ENCODE data around the gene TRPM8. TPM values are rescaled to one million over a fixed set of nuclear protein-coding genes. Genes with fewer than 3 reads are reported as not detected.

TRPM8 gene
- total RNA-seq, 4 donors from 2014 or later: not detected

DNA sequence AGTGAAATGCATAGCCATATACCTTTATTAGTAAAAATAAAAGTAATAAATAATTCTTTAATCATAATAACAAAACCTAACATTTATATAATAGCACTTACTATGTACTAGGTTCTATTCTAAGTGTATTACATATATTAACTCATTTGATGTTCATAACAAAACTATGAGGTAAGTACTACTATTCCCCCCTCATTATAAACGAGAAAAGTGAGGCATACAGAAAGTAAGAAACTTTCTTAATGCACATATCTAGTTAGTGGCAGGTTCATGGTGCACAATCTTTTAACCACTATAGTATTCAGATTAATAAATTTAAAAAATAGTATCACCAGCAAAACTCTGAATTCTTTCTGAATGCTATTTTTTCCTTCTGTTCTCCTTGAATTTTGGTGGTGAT lies 27.5 kb downstream of the TRPM8 start:
- ATAC-seq: no peak
- no peaks in the 10 kb centered on the region for H3K9me3 ChIP-seq
- no peak overlapping the region for H3K4me3 ChIP-seq
- H3K36me3 ChIP-seq: no peaks in the 10 kb centered on the region
- intact Hi-C loops (cut with DNase I; ENCODE audit: low total_unique reads): no loop called here
- no peak for DNase-seq
- in situ Hi-C loops (cut with MboI; ENCODE audit: low sequenced_read_pairs in 4 of 4): no loop called here
- H3K4me1 ChIP-seq: no peaks in the 10 kb centered on the region
- no peak for TF ChIP-seq CTCF (IDR thresholded peaks at IDR 0.05 in 4 of 5, conservative IDR thresholded peaks at IDR 0.05 in 1 of 5)
- TF ChIP-seq POLR2A (IDR thresholded peaks at IDR 0.05): no peak
- no peaks in the 10 kb centered on the region for H3K27me3 ChIP-seq
- no peak overlapping the region for H3K27ac ChIP-seq

GRCh38 chr2:233945146-233945545 lies 28.0 kb downstream of the TRPM8 start:
- no peaks in the 10 kb centered on the region for H3K36me3 ChIP-seq
- H3K27me3 ChIP-seq: no peaks in the 10 kb centered on the region
- no peak for DNase-seq
- no peaks in the 10 kb centered on the region for H3K4me1 ChIP-seq
- H3K9me3 ChIP-seq: no peaks in the 10 kb centered on the region
- no peak overlapping the region for H3K27ac ChIP-seq
- TF ChIP-seq POLR2A (IDR thresholded peaks at IDR 0.05) (no peak), CTCF (IDR thresholded peaks at IDR 0.05 in 4 of 5, conservative IDR thresholded peaks at IDR 0.05 in 1 of 5) (no peak)
- no peak for ATAC-seq
- no peak overlapping the region for H3K4me3 ChIP-seq
- in situ Hi-C loops (cut with MboI; ENCODE audit: low sequenced_read_pairs in 4 of 4) (no loop called here), intact Hi-C loops (cut with DNase I; ENCODE audit: low total_unique reads) (no loop called here)

DNA sequence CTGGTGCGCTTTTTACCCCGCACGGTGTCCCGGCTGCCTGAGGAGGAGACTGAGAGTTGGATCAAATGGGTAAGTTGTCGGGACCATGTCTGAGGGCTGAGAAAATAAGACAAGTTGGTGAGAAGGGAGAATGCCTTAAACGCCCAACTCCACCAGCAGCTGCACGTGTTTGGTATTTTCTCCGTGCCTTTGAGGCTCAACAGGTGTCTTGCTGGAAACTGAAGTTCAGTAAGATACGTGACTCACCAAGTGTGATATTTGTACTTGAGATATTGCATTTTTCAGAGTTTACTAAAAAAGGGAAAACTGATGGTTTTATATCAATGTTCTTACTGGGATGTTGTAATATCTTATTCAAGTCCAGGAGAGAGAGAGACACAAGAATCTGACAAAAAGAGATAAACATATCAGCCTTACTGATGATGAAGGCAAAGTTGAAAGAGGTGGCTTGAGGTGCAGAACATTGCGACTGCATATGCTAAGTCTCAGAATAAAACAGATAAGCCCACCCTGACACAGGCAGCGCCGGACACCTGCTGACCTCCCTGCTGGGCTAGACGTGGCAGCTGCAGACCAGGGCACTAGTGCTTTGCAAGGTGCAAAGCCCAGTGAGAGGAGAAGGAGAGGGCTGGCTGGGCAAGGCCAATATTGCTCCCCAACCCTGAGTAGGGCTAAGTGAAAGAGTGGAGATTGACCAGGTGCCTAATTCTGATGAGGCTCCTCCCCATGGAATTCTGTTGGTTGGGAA lies 33.1 kb downstream of the TRPM8 start:
- H3K4me1 ChIP-seq: no peaks in the 10 kb centered on the region
- no peaks in the 10 kb centered on the region for H3K9me3 ChIP-seq

DNA sequence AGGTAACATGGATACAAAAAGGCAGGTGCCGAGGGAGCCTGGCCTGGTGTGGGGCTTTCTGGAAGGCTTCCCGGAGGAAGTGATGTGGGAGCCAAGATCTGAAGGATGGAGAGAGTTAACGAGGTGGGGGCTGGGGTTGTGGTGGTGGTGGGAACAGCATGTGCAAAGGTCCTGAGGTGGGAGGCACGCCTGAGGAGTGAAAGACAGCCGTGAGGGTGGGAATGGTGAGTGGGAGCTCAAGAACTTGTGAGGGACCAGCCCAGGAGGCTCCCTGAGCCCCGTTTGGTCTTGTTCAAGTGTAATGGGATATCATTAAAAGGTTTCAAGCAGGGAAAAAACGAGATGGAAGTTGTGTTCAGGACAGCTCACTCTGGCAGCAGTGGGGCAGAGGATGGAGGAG lies 35.2 kb downstream of the TRPM8 start:
- ATAC-seq (no peak), DNase-seq (no peak)
- TF ChIP-seq POLR2A (IDR thresholded peaks at IDR 0.05): no peak
- no peak for TF ChIP-seq CTCF (IDR thresholded peaks at IDR 0.05 in 4 of 5, conservative IDR thresholded peaks at IDR 0.05 in 1 of 5)
- no peaks in the 10 kb centered on the region for H3K4me1 ChIP-seq
- intact Hi-C loops (cut with DNase I; ENCODE audit: low total_unique reads): no loop called here
- H3K27ac ChIP-seq: no peak overlapping the region
- in situ Hi-C loops (cut with MboI; ENCODE audit: low sequenced_read_pairs in 4 of 4): no loop called here
- no peaks in the 10 kb centered on the region for H3K27me3 ChIP-seq
- no peaks in the 10 kb centered on the region for H3K9me3 ChIP-seq
- no peaks in the 10 kb centered on the region for H3K36me3 ChIP-seq
- H3K4me3 ChIP-seq: no peak overlapping the region

More for the DNA sequence above, 33.1 kb downstream of the TRPM8 start:
- TF ChIP-seq CTCF (IDR thresholded peaks at IDR 0.05 in 4 of 5, conservative IDR thresholded peaks at IDR 0.05 in 1 of 5) (no peak), POLR2A (IDR thresholded peaks at IDR 0.05) (no peak)
- ATAC-seq (no peak), DNase-seq (no peak)
- Histone ChIP-seq H3K4me3 (no peak overlapping the region), H3K27me3 (no peaks in the 10 kb centered on the region), H3K36me3 (no peaks in the 10 kb centered on the region), H3K27ac (no peak overlapping the region)
- in situ Hi-C loops (cut with MboI; ENCODE audit: low sequenced_read_pairs in 4 of 4) (no loop called here), intact Hi-C loops (cut with DNase I; ENCODE audit: low total_unique reads) (no loop called here)
